GM21723 (cell line): ENCODE results near the gene BEST1.
"Not testable (repeated sequence)": the region's sequence is repeated elsewhere in the genome, so short reads cannot be mapped to it uniquely, and the experiment has no call there.

ENCODE experiments used
- ATAC-seq: cut with Tn5 transposase; IDR thresholded peaks from one replicate; pipeline ENCODE4 v1.9.1; 2021; ENCODE audit warnings: mild to moderate bottlenecking, moderate library complexity; ENCODE audit not compliant: unreplicated experiment

BEST1 gene

GRCh38 chr11:61976420-61976800, 26.3 kb downstream of the BEST1 start:
- ATAC-seq, result no peak

- no peak for ATAC-seq
These were observed 26.8 kb downstream of the BEST1 start for GRCh38 chr11:61976813-61977475.

- ATAC-seq, result no peak
These were observed 28.8 kb downstream of the BEST1 start for GRCh38 chr11:61978703-61979661.

GRCh38 chr11:61980783-61981541, 30.8 kb downstream of the BEST1 start:
- ATAC-seq, result no peak

- no peak for ATAC-seq
These were observed 33.3 kb downstream of the BEST1 start for GRCh38 chr11:61983419-61983818.

GRCh38 chr11:61985869-61986268, 35.7 kb downstream of the BEST1 start:
- no peak for ATAC-seq

- ATAC-seq, result no peak
These were observed 44.8 kb downstream of the BEST1 start for GRCh38 chr11:61994981-61995380.

- no peak for ATAC-seq
These were observed 46.8 kb downstream of the BEST1 start for GRCh38 chr11:61996933-61997332.

- ATAC-seq, result no peak
These were observed 49.2 kb downstream of the BEST1 start for GRCh38 chr11:61999141-61999975.

- ATAC-seq, result no peak
These were observed 50.6 kb downstream of the BEST1 start for GRCh38 chr11:62000539-62001446.

GRCh38 chr11:62001450-62002191, 51.5 kb downstream of the BEST1 start:
- ATAC-seq, result no peak

- ATAC-seq, result not testable (repeated sequence)
These were observed 52.1 kb downstream of the BEST1 start for GRCh38 chr11:62002283-62002682.

GRCh38 chr11:62004473-62004872, 54.3 kb downstream of the BEST1 start:
- ATAC-seq, result no peak

GRCh38 chr11:62008193-62008592, 58.0 kb downstream of the BEST1 start:
- ATAC-seq, result no peak

- ATAC-seq, result no peak
These were observed 60.9 kb downstream of the BEST1 start for GRCh38 chr11:62010935-62011528.

GRCh38 chr11:62011881-62012280, 61.7 kb downstream of the BEST1 start:
- no peak for ATAC-seq

GRCh38 chr11:62012451-62012831, 62.3 kb downstream of the BEST1 start:
- ATAC-seq, result no peak

GRCh38 chr11:62012832-62013461, 62.8 kb downstream of the BEST1 start:
- no peak for ATAC-seq
